IMR-90 (cell line): ENCODE results near the gene PTCD2. TPM values are rescaled to one million over a fixed set of nuclear protein-coding genes. Genes with fewer than 3 reads are reported as not detected.

ENCODE experiments used
- ATAC-seq: fragments of 200-7000 bp; cut with Tn5 transposase; 2 replicates; pipeline ENCODE4 v1.9.1; 2020; ENCODE audit warnings: low read depth, mild to moderate bottlenecking, moderate library complexity
- BruUV-seq: library from RNA; stranded (reverse); fragments of 400-500 nt; replicated peaks from 2 replicates; lab custom pipeline; 2021; lab: Mats Ljungman, UMichigan
- CTCF ChIA-PET: fragments of 300-600 bp; formaldehyde crosslinking; extraction: SDS; loops from one replicate; lab custom pipeline; 2021; ENCODE audit warnings: antibody characterized with exemption; lab: Yijun Ruan, JAX
- POLR2A ChIA-PET: fragments of 300-600 bp; sonication (Branson Sonifier 250); formaldehyde crosslinking; loops from one replicate; lab custom pipeline; 2022; ENCODE audit warnings: antibody characterized with exemption; ENCODE audit not compliant: unreplicated experiment; lab: Charles Lee
- DNase-seq: peaks from one replicate; pipeline ENCODE4 v3.0.0; 2013
- H2AFZ ChIP-seq: replicated peaks from 2 replicates; pipeline ENCODE3; 2013; ENCODE audit warnings: low read length, mild to moderate bottlenecking; ENCODE audit not compliant: poor library complexity
- H2AK5ac ChIP-seq: 2 replicates; pipeline ENCODE4 v1.6.1; 2013; ENCODE audit warnings: low read depth, low read length, inconsistent platforms
- H2AK9ac ChIP-seq: replicated peaks from 2 replicates; pipeline ENCODE3; 2013; ENCODE audit warnings: mild to moderate bottlenecking, low read depth, low read length, moderate library complexity; ENCODE audit not compliant: poor library complexity
- H2BK120ac ChIP-seq: 2 replicates; pipeline ENCODE4 v1.6.1; 2013; ENCODE audit warnings: low read depth, low read length, inconsistent platforms
- H2BK15ac ChIP-seq: 3 replicates; pipeline ENCODE4 v1.6.1; 2013; ENCODE audit warnings: low read depth, low read length, inconsistent platforms
- H2BK20ac ChIP-seq: 2 replicates; pipeline ENCODE4 v1.6.1; 2013; ENCODE audit warnings: low read depth, mild to moderate bottlenecking, inconsistent platforms, low read length, moderate library complexity
- H2BK5ac ChIP-seq: 2 replicates; pipeline ENCODE4 v1.6.1; 2013; ENCODE audit warnings: mild to moderate bottlenecking, low read depth, low read length, inconsistent platforms; ENCODE audit not compliant: poor library complexity, severe bottlenecking
- H3K14ac ChIP-seq: replicated peaks from 2 replicates; pipeline ENCODE4 v1.6.1; 2013; ENCODE audit warnings: low read depth, low read length, inconsistent platforms
- H3K18ac ChIP-seq: 2 replicates; pipeline ENCODE4 v1.6.1; 2013; ENCODE audit warnings: low read depth, low read length, control low read depth
- H3K23ac ChIP-seq: 2 replicates; pipeline ENCODE4 v1.6.1; 2013; ENCODE audit warnings: low read depth, low read length, inconsistent platforms
- H3K27ac ChIP-seq: 2 replicates; pipeline ENCODE4 v1.5.1; 2013; ENCODE audit warnings: mild to moderate bottlenecking, control low read depth, low read length; ENCODE audit not compliant: insufficient read depth
- H3K27me3 ChIP-seq: 2 replicates; pipeline ENCODE4 v1.6.1; 2013; ENCODE audit warnings: low read length; ENCODE audit not compliant: control insufficient read depth, insufficient read depth
- H3K36me3 ChIP-seq: 2 replicates; pipeline ENCODE4 v1.6.1; 2013; ENCODE audit warnings: low read length, mixed read lengths; ENCODE audit not compliant: control insufficient read depth, insufficient read depth
- H3K4ac ChIP-seq: 2 replicates; pipeline ENCODE4 v1.6.1; 2013; ENCODE audit warnings: low read depth, low read length, inconsistent platforms
- H3K4me1 ChIP-seq: 2 replicates; pipeline ENCODE4 v1.6.1; 2013; ENCODE audit warnings: low read length, mixed read lengths; ENCODE audit not compliant: control insufficient read depth, insufficient read depth
- H3K4me2 ChIP-seq: 2 replicates; pipeline ENCODE4 v1.6.1; 2013; ENCODE audit warnings: low read depth, mild to moderate bottlenecking, control low read depth, low read length, moderate library complexity
- H3K4me3 ChIP-seq: 2 replicates; pipeline ENCODE4 v1.5.1; 2013; ENCODE audit warnings: low read depth, mild to moderate bottlenecking, control low read depth, low read length, moderate library complexity; ENCODE audit not compliant: insufficient read depth
- H3K56ac ChIP-seq: 2 replicates; pipeline ENCODE4 v1.6.1; 2013; ENCODE audit warnings: low read length, inconsistent platforms; ENCODE audit not compliant: insufficient read depth; ENCODE audit errors: extremely low read depth
- H3K79me1 ChIP-seq, 2 experiments: 2 replicates each; pipeline ENCODE4 v1.6.1; 2013; ENCODE audit warnings: low read length in 2 of 2, inconsistent platforms in 1 of 2, low read depth in 1 of 2
- H3K9ac ChIP-seq: 2 replicates; pipeline ENCODE4 v1.6.1; 2013; ENCODE audit warnings: low read depth, low read length, control low read depth
- H3K9me1 ChIP-seq: 2 replicates; pipeline ENCODE4 v1.6.1; 2013; ENCODE audit warnings: low read length, inconsistent platforms; ENCODE audit not compliant: insufficient read depth
- H3K9me3 ChIP-seq: 2 replicates; pipeline ENCODE4 v1.6.1; 2013; ENCODE audit warnings: low read length; ENCODE audit not compliant: control insufficient read depth, insufficient read depth
- H4K20me1 ChIP-seq: 2 replicates; pipeline ENCODE4 v1.6.1; 2013; ENCODE audit warnings: low read length, inconsistent platforms; ENCODE audit not compliant: insufficient read depth
- H4K5ac ChIP-seq: 2 replicates; pipeline ENCODE4 v1.6.1; 2013; ENCODE audit warnings: mild to moderate bottlenecking, low read depth, low read length, control low read depth
- H4K8ac ChIP-seq, 2 experiments: 2 replicates each; pipeline ENCODE4 v1.6.1; 2013; ENCODE audit warnings: low read depth in 2 of 2, low read length in 2 of 2, control low read depth in 1 of 2, inconsistent platforms in 1 of 2
- H4K91ac ChIP-seq: 2 replicates; pipeline ENCODE4 v1.6.1; 2013; ENCODE audit warnings: low read depth, low read length, inconsistent platforms; ENCODE audit not compliant: insufficient read depth
- BHLHE40 ChIP-seq: fragments of 150-350 bp; IDR thresholded peaks from 2 replicates; pipeline ENCODE4 v1.6.1; 2016; ENCODE audit warnings: mild to moderate bottlenecking, low read depth, low read length
- CEBPB ChIP-seq: IDR thresholded peaks from 2 replicates; pipeline ENCODE4 v1.6.1; 2012; ENCODE audit warnings: low read depth, low read length, improper control_type of control experiment
- FOS ChIP-seq: fragments of 150-350 bp; IDR thresholded peaks from 2 replicates; pipeline ENCODE4 v1.6.1; 2016; ENCODE audit warnings: low read depth, low read length
- MAFK ChIP-seq: IDR thresholded peaks from 2 replicates; pipeline ENCODE4 v1.6.1; 2012; ENCODE audit warnings: low read depth, low read length, improper control_type of control experiment
- NFE2L2 ChIP-seq: fragments of 150-350 bp; IDR thresholded peaks from 2 replicates; pipeline ENCODE4 v1.6.1; 2016; ENCODE audit warnings: low read depth, mild to moderate bottlenecking, low read length
- POLR2A ChIP-seq: IDR thresholded peaks from 2 replicates; pipeline ENCODE4 v1.6.1; 2012; ENCODE audit warnings: mild to moderate bottlenecking, low read depth, low read length
- RAD21 ChIP-seq: IDR thresholded peaks from 2 replicates; pipeline ENCODE4 v1.6.1; 2012; ENCODE audit warnings: low read length, improper control_type of control experiment
- RCOR1 ChIP-seq: IDR thresholded peaks from 2 replicates; pipeline ENCODE4 v1.6.1; 2012; ENCODE audit warnings: mild to moderate bottlenecking, low read length, improper control_type of control experiment; ENCODE audit not compliant: insufficient replicate concordance
- SMC3 ChIP-seq: fragments of 150-350 bp; IDR thresholded peaks from 2 replicates; pipeline ENCODE4 v1.6.1; 2016; ENCODE audit warnings: low read depth, mild to moderate bottlenecking, antibody characterized with exemption, low read length, moderate library complexity
- WGBS, 2 experiments: methylation state at CpG; one replicate each; pipeline versions ENCODE4 v1.1.5 to v1.1.7; 2013; ENCODE audit warnings: missing lambda C conversion rate in 2 of 2; ENCODE audit not compliant: insufficient read length in 1 of 2; ENCODE audit errors: extremely low coverage in 2 of 2; 5-methylcytosine and 5-hydroxymethylcytosine counted together
- dilution Hi-C: fragments of 300-500 bp; cut with HindIII; formaldehyde crosslinking; loops from one replicate; pipeline ENCODE4 v1.14.3; 2018; ENCODE audit warnings: low sequenced_read_pairs; ENCODE audit not compliant: unreplicated experiment
- in situ Hi-C: fragments of 300-500 bp; cut with MboI; formaldehyde crosslinking; loops from 3 replicates; pipeline ENCODE4 v1.14.3; 2019; ENCODE audit warnings: low sequenced_read_pairs, inconsistent platforms, mixed read lengths
- intact Hi-C: fragments of 100-400 bp; cut with micrococcal nuclease; formaldehyde crosslinking; loops from 2 replicates; pipeline ENCODE4 v1.10.0; 2022
- polyA plus RNA-seq, 3 experiments: library from polyadenylated mRNA; depleted of rRNA; stranded (reverse); fragments of >200 nt; gene quantifications; 2 replicates each; pipeline ENCODE4 v1.2.3, GENCODE V29; 2012; ENCODE audit warnings: low replicate concordance in 1 of 3
- total RNA-seq: library from RNA; depleted of rRNA; stranded (reverse); fragments of >200 nt; gene quantifications from 2 replicates; pipeline ENCODE4 v1.2.3, GENCODE V29; 2012

Gene PTCD2
- total and polyA plus RNA-seq, 2 of the 4 experiments (the other 2 are of a cell fraction): 6.5 to 9.9 TPM

DNA sequence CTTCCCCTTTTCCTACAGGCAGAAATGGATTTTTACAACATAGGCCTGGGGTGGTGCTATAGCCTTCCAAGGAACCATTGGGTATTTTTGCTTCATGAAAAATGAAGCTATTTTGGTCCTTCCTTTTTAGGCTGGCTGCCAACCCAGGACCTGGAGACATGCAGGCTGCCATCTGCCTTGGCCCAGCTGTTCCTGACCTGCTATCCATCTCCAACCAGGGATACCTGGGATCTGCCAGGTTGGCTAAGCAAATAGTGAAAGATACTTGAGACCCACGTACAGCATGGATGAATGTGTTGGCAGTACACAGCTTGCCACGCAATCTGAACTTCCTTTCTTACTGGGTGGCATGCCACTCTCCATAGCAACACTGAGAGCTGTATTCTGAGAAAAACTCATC is 31.2 kb upstream of the PTCD2 start:
- in situ Hi-C loops: no loop called here
- no peak for DNase-seq

More for the DNA sequence above, 31.2 kb upstream of the PTCD2 start:
- Histone ChIP-seq H4K5ac (no peak overlapping the region), H3K14ac (no peak overlapping the region), H3K4me2 (no peak overlapping the region), H2AK9ac (no peak overlapping the region), H2BK15ac (no peak overlapping the region), H3K4me1 (no peaks in the 10 kb centered on the region; the same call in 1 of the 2 replicates), H3K23ac (no peak overlapping the region), H3K4me3 (no peak overlapping the region), H3K9me3 (no peaks in the 10 kb centered on the region), H2AFZ (no peak overlapping the region), H4K20me1 (no peaks in the 10 kb centered on the region), H2BK20ac (no peak overlapping the region), H3K9me1 (peaks cover 3% of the 10 kb centered on the region; the same call in 1 of the 2 replicates), H3K18ac (no peak overlapping the region), H3K27me3 (no peaks in the 10 kb centered on the region), H3K9ac (no peak overlapping the region), H3K79me1 (peaks cover 6 to 16% of the 10 kb centered on the region in 2 experiments; a peak in 3 of 4 replicates), H3K56ac (no peak overlapping the region), H3K36me3 (peaks cover 3% of the 10 kb centered on the region; the same call in 1 of the 2 replicates), H2BK120ac (no peak overlapping the region), H3K4ac (no peak overlapping the region), H3K27ac (no peak overlapping the region), H2BK5ac (no peak overlapping the region), H4K91ac (no peak overlapping the region), H4K8ac (no peak overlapping the region), H2AK5ac (no peak overlapping the region)
- POLR2A ChIA-PET: no interaction called here
- CTCF ChIA-PET: no interaction called here
- intact Hi-C loops: no loop called here
- BruUV-seq: no TSS peak
- no CpG with 5 or more reads among the region's 2 CpGs for WGBS, 2 experiments
- no peak for TF ChIP-seq MAFK
- TF ChIP-seq SMC3: no peak
- TF ChIP-seq NFE2L2: no peak
- no peak for TF ChIP-seq CEBPB
- no peak for TF ChIP-seq POLR2A
- no peak for TF ChIP-seq RCOR1
- no peak for TF ChIP-seq FOS
- TF ChIP-seq RAD21: no peak
- no peak for TF ChIP-seq BHLHE40
- dilution Hi-C loops: no loop called here
- no peak for ATAC-seq
